Measurements from ENCODE around the gene VWA8.
A peak's percentile ranks its signal among the peaks of the same experiment; 100 is the strongest.
"Not testable (repeated sequence)": the region's sequence is repeated elsewhere in the genome, so short reads cannot be mapped to it uniquely, and the experiment has no call there.

VWA8 gene

GRCh38 chr13:41745496-41745895 lies 215.4 kb downstream of the VWA8 start:
- peaks cover 15% of the 10 kb centered on the region for H3K36me3 Mint-ChIP-seq
- H3K9me3 Mint-ChIP-seq; H3K4me1 Mint-ChIP-seq; ATAC-seq; H3K4me3 Mint-ChIP-seq; H3K27ac Mint-ChIP-seq; DNase-seq (ENCODE audit: low spot score in 2 of 2): not testable (repeated sequence)

GRCh38 chr13:41742917-41743552 lies 217.9 kb downstream of the VWA8 start:
- DNase-seq (ENCODE audit: low spot score in 2 of 2) (no peak), ATAC-seq (no peak)
- H3K4me3 Mint-ChIP-seq: no peak overlapping the region
- no peak overlapping the region for H3K27ac Mint-ChIP-seq
- no peaks in the 10 kb centered on the region for H3K36me3 Mint-ChIP-seq
- no peaks in the 10 kb centered on the region for H3K4me1 Mint-ChIP-seq
- no peaks in the 10 kb centered on the region for H3K9me3 Mint-ChIP-seq

GRCh38 chr13:41740479-41740878 lies 220.4 kb downstream of the VWA8 start:
- H3K9me3 Mint-ChIP-seq: no peaks in the 10 kb centered on the region
- no peaks in the 10 kb centered on the region for H3K36me3 Mint-ChIP-seq
- no peak overlapping the region for H3K27ac Mint-ChIP-seq
- DNase-seq (ENCODE audit: low spot score in 2 of 2) (no peak), ATAC-seq (no peak)
- no peak overlapping the region for H3K4me3 Mint-ChIP-seq
- H3K4me1 Mint-ChIP-seq: no peaks in the 10 kb centered on the region

- DNase-seq (ENCODE audit: low spot score in 2 of 2): no peak
- ATAC-seq: peak; percentile 31
- no peak overlapping the region for H3K27ac Mint-ChIP-seq
- H3K36me3 Mint-ChIP-seq: peaks cover 16% of the 10 kb centered on the region
- H3K4me3 Mint-ChIP-seq: no peak overlapping the region
- no peaks in the 10 kb centered on the region for H3K4me1 Mint-ChIP-seq
- H3K9me3 Mint-ChIP-seq: no peaks in the 10 kb centered on the region
Observed at GRCh38 chr13:41722684-41723535, 238.0 kb downstream of the VWA8 start.

GRCh38 chr13:41720839-41721561 lies 239.9 kb downstream of the VWA8 start:
- no peak for DNase-seq (ENCODE audit: low spot score in 2 of 2)
- H3K4me3 Mint-ChIP-seq: no peak overlapping the region
- no peak overlapping the region for H3K27ac Mint-ChIP-seq
- H3K4me1 Mint-ChIP-seq: no peaks in the 10 kb centered on the region
- peaks cover 16% of the 10 kb centered on the region for H3K36me3 Mint-ChIP-seq
- H3K9me3 Mint-ChIP-seq: no peaks in the 10 kb centered on the region
- ATAC-seq: no peak

- DNase-seq (ENCODE audit: low spot score in 2 of 2): no peak
- no peaks in the 10 kb centered on the region for H3K9me3 Mint-ChIP-seq
- H3K36me3 Mint-ChIP-seq: peaks cover 13% of the 10 kb centered on the region
- no peaks in the 10 kb centered on the region for H3K4me1 Mint-ChIP-seq
- H3K27ac Mint-ChIP-seq: no peak overlapping the region
- no peak for ATAC-seq
- no peak overlapping the region for H3K4me3 Mint-ChIP-seq
Observed at GRCh38 chr13:41716236-41716635, 244.7 kb downstream of the VWA8 start.

- H3K27ac Mint-ChIP-seq: no peak overlapping the region
- H3K4me3 Mint-ChIP-seq: no peak overlapping the region
- no peaks in the 10 kb centered on the region for H3K4me1 Mint-ChIP-seq
- no peaks in the 10 kb centered on the region for H3K9me3 Mint-ChIP-seq
- DNase-seq (ENCODE audit: low spot score in 2 of 2) (no peak), ATAC-seq (no peak)
- H3K36me3 Mint-ChIP-seq: peaks cover 5% of the 10 kb centered on the region
Observed at GRCh38 chr13:41713405-41713804, 247.5 kb downstream of the VWA8 start.

- Mint-ChIP-seq H3K27ac (no peak overlapping the region), H3K4me1 (no peaks in the 10 kb centered on the region), H3K9me3 (no peaks in the 10 kb centered on the region), H3K4me3 (no peak overlapping the region), H3K36me3 (peaks cover 5% of the 10 kb centered on the region)
- no peak for ATAC-seq
- DNase-seq (ENCODE audit: low spot score in 2 of 2): no peak
Observed at GRCh38 chr13:41710771-41711170, 250.1 kb downstream of the VWA8 start.

GRCh38 chr13:41709511-41709910 lies 251.4 kb downstream of the VWA8 start:
- Mint-ChIP-seq H3K4me3 (no peak overlapping the region), H3K27ac (no peak overlapping the region), H3K4me1 (no peaks in the 10 kb centered on the region), H3K9me3 (no peaks in the 10 kb centered on the region), H3K36me3 (peaks cover 5% of the 10 kb centered on the region)
- DNase-seq (ENCODE audit: low spot score in 2 of 2): no peak
- no peak for ATAC-seq

GRCh38 chr13:41708713-41709112 lies 252.2 kb downstream of the VWA8 start:
- DNase-seq (ENCODE audit: low spot score in 2 of 2): no peak
- H3K27ac Mint-ChIP-seq: no peak overlapping the region
- peaks cover 5% of the 10 kb centered on the region for H3K36me3 Mint-ChIP-seq
- H3K4me1 Mint-ChIP-seq: no peaks in the 10 kb centered on the region
- H3K4me3 Mint-ChIP-seq: no peak overlapping the region
- no peak for ATAC-seq
- no peaks in the 10 kb centered on the region for H3K9me3 Mint-ChIP-seq

- DNase-seq (ENCODE audit: low spot score in 2 of 2) (no peak), ATAC-seq (no peak)
- H3K4me3 Mint-ChIP-seq: no peak overlapping the region
- H3K9me3 Mint-ChIP-seq: no peaks in the 10 kb centered on the region
- H3K27ac Mint-ChIP-seq: no peak overlapping the region
- H3K4me1 Mint-ChIP-seq: no peaks in the 10 kb centered on the region
- peaks cover 5% of the 10 kb centered on the region for H3K36me3 Mint-ChIP-seq
Observed at GRCh38 chr13:41707194-41707821, 253.6 kb downstream of the VWA8 start.

GRCh38 chr13:41706152-41706551 lies 254.8 kb downstream of the VWA8 start:
- DNase-seq (ENCODE audit: low spot score in 2 of 2) (no peak), ATAC-seq (peak; percentile 24)
- H3K9me3 Mint-ChIP-seq: no peaks in the 10 kb centered on the region
- no peak overlapping the region for H3K27ac Mint-ChIP-seq
- no peaks in the 10 kb centered on the region for H3K4me1 Mint-ChIP-seq
- H3K4me3 Mint-ChIP-seq: no peak overlapping the region
- H3K36me3 Mint-ChIP-seq: peaks cover 5% of the 10 kb centered on the region

- H3K27ac Mint-ChIP-seq: no peak overlapping the region
- H3K4me3 Mint-ChIP-seq: no peak overlapping the region
- no peaks in the 10 kb centered on the region for H3K4me1 Mint-ChIP-seq
- H3K9me3 Mint-ChIP-seq: no peaks in the 10 kb centered on the region
- H3K36me3 Mint-ChIP-seq: peaks cover 7% of the 10 kb centered on the region
- DNase-seq (ENCODE audit: low spot score in 2 of 2) (no peak), ATAC-seq (no peak)
Observed at GRCh38 chr13:41702540-41702939, 258.4 kb downstream of the VWA8 start.

- ATAC-seq (no peak), DNase-seq (ENCODE audit: low spot score in 2 of 2) (no peak)
- Mint-ChIP-seq H3K9me3 (no peaks in the 10 kb centered on the region), H3K4me1 (no peaks in the 10 kb centered on the region), H3K27ac (no peak overlapping the region), H3K4me3 (no peak overlapping the region), H3K36me3 (peaks cover 7% of the 10 kb centered on the region)
Observed at GRCh38 chr13:41701676-41702075, 259.2 kb downstream of the VWA8 start.

- DNase-seq (ENCODE audit: low spot score in 2 of 2) (no peak), ATAC-seq (no peak)
- Mint-ChIP-seq H3K36me3 (peaks cover 7% of the 10 kb centered on the region), H3K4me3 (no peak overlapping the region), H3K9me3 (no peaks in the 10 kb centered on the region), H3K27ac (no peak overlapping the region), H3K4me1 (no peaks in the 10 kb centered on the region)
Observed at GRCh38 chr13:41700790-41701310, 260.1 kb downstream of the VWA8 start.
